ENCODE data around the gene PRKG1.
"Not testable (repeated sequence)": the region's sequence is repeated elsewhere in the genome, so short reads cannot be mapped to it uniquely, and the experiment has no call there.

Gene PRKG1

GRCh38 chr10:51745397-51745796 is 671.1 kb downstream of the PRKG1 start:
- DNase-seq (ENCODE audit: low read depth, low spot score): no peak

GRCh38 chr10:51747216-51747615 is 672.9 kb downstream of the PRKG1 start:
- no peak for DNase-seq (ENCODE audit: low read depth, low spot score)

GRCh38 chr10:51748959-51749358 is 674.7 kb downstream of the PRKG1 start:
- no peak for DNase-seq (ENCODE audit: low read depth, low spot score)

- DNase-seq (ENCODE audit: low read depth, low spot score): no peak
These were observed 684.1 kb downstream of the PRKG1 start for GRCh38 chr10:51758366-51758765.

- DNase-seq (ENCODE audit: low read depth, low spot score): not testable (repeated sequence)
These were observed 684.6 kb downstream of the PRKG1 start for GRCh38 chr10:51758838-51759237.

GRCh38 chr10:51759896-51760534 is 685.7 kb downstream of the PRKG1 start:
- no peak for DNase-seq (ENCODE audit: low read depth, low spot score)

GRCh38 chr10:51760864-51761640 is 686.8 kb downstream of the PRKG1 start:
- no peak for DNase-seq (ENCODE audit: low read depth, low spot score)

- DNase-seq (ENCODE audit: low read depth, low spot score): no peak
These were observed 689.5 kb downstream of the PRKG1 start for GRCh38 chr10:51763746-51764145.

GRCh38 chr10:51765284-51765971 is 691.1 kb downstream of the PRKG1 start:
- no peak for DNase-seq (ENCODE audit: low read depth, low spot score)

GRCh38 chr10:51766423-51767102 is 692.3 kb downstream of the PRKG1 start:
- DNase-seq (ENCODE audit: low read depth, low spot score): no peak

- no peak for DNase-seq (ENCODE audit: low read depth, low spot score)
These were observed 692.9 kb downstream of the PRKG1 start for GRCh38 chr10:51767103-51767763.

- no peak for DNase-seq (ENCODE audit: low read depth, low spot score)
These were observed 694.7 kb downstream of the PRKG1 start for GRCh38 chr10:51768886-51769465.

GRCh38 chr10:51770709-51771108 is 696.4 kb downstream of the PRKG1 start:
- DNase-seq (ENCODE audit: low read depth, low spot score): no peak

GRCh38 chr10:51772387-51772786 is 698.1 kb downstream of the PRKG1 start:
- no peak for DNase-seq (ENCODE audit: low read depth, low spot score)

- DNase-seq (ENCODE audit: low read depth, low spot score): no peak
These were observed 699.4 kb downstream of the PRKG1 start for GRCh38 chr10:51773681-51774080.

- no peak for DNase-seq (ENCODE audit: low read depth, low spot score)
These were observed 709.7 kb downstream of the PRKG1 start for GRCh38 chr10:51783941-51784340.

GRCh38 chr10:51786016-51786683 is 711.9 kb downstream of the PRKG1 start:
- no peak for DNase-seq (ENCODE audit: low read depth, low spot score)

- no peak for DNase-seq (ENCODE audit: low read depth, low spot score)
These were observed 712.4 kb downstream of the PRKG1 start for GRCh38 chr10:51786684-51787035.

GRCh38 chr10:51788273-51788672 is 714.0 kb downstream of the PRKG1 start:
- no peak for DNase-seq (ENCODE audit: low read depth, low spot score)

GRCh38 chr10:51789118-51789517 is 714.8 kb downstream of the PRKG1 start:
- DNase-seq (ENCODE audit: low read depth, low spot score): no peak

GRCh38 chr10:51789903-51790302 is 715.6 kb downstream of the PRKG1 start:
- no peak for DNase-seq (ENCODE audit: low read depth, low spot score)
